H9 (cell line): Measurements from ENCODE around the gene TSC22D3. TPM values are rescaled to one million over a fixed set of nuclear protein-coding genes. Genes with fewer than 3 reads are reported as not detected.
A peak's percentile ranks its signal among the peaks of the same experiment; 100 is the strongest.

ENCODE experiments used
- DNase-seq: peaks from one replicate; pipeline ENCODE4 v3.0.0-alpha.2; 2017
- H2AFZ ChIP-seq: one replicate; pipeline ENCODE4 v1.6.1; 2013; ENCODE audit warnings: mild to moderate bottlenecking, low read length, control low read depth, moderate library complexity
- H2AK5ac ChIP-seq: 2 replicates; pipeline ENCODE4 v1.6.1; 2013; ENCODE audit warnings: low read length, control low read depth, mixed read lengths; ENCODE audit not compliant: insufficient read length
- H2BK120ac ChIP-seq: one replicate; pipeline ENCODE4 v1.6.1; 2013; ENCODE audit warnings: low read depth, mild to moderate bottlenecking, low read length, control low read depth, inconsistent platforms; ENCODE audit not compliant: poor library complexity, severe bottlenecking
- H2BK12ac ChIP-seq: 2 replicates; pipeline ENCODE4 v1.6.1; 2013; ENCODE audit warnings: low read length, control low read depth, mixed read lengths, low read depth; ENCODE audit not compliant: insufficient read length
- H2BK15ac ChIP-seq: 2 replicates; pipeline ENCODE4 v1.6.1; 2013; ENCODE audit warnings: low read depth, low read length, control low read depth
- H2BK20ac ChIP-seq: one replicate; pipeline ENCODE4 v1.6.1; 2013; ENCODE audit warnings: low read depth, mild to moderate bottlenecking, low read length, control low read depth, inconsistent platforms; ENCODE audit not compliant: poor library complexity, severe bottlenecking
- H2BK5ac ChIP-seq: 2 replicates; pipeline ENCODE4 v1.6.1; 2013; ENCODE audit warnings: low read length, control low read depth, mixed read lengths; ENCODE audit not compliant: insufficient read length
- H3K14ac ChIP-seq: 2 replicates; pipeline ENCODE4 v1.6.1; 2013; ENCODE audit warnings: low read length, control low read depth; ENCODE audit not compliant: insufficient read depth
- H3K18ac ChIP-seq: 2 replicates; pipeline ENCODE4 v1.6.1; 2013; ENCODE audit warnings: low read depth, mild to moderate bottlenecking, mixed read lengths, low read length, control low read depth; ENCODE audit not compliant: insufficient read length
- H3K23ac ChIP-seq: 2 replicates; pipeline ENCODE4 v1.6.1; 2013; ENCODE audit warnings: low read length, control low read depth, mixed read lengths, low read depth; ENCODE audit not compliant: insufficient read length
- H3K23me2 ChIP-seq: 2 replicates; pipeline ENCODE4 v1.6.1; 2013; ENCODE audit warnings: low read depth, mild to moderate bottlenecking, mixed read lengths, low read length, control low read depth; ENCODE audit not compliant: insufficient read length, poor library complexity, severe bottlenecking
- H3K27ac ChIP-seq: 2 replicates; pipeline ENCODE4 v1.5.1; 2013; ENCODE audit warnings: low read length, control low read depth, mixed read lengths, low read depth; ENCODE audit not compliant: insufficient read length
- H3K27me3 ChIP-seq: 2 replicates; pipeline ENCODE4 v1.6.1; 2013; ENCODE audit warnings: low read length, control low read depth, inconsistent platforms; ENCODE audit not compliant: insufficient read depth
- H3K4ac ChIP-seq: 2 replicates; pipeline ENCODE4 v1.6.1; 2013; ENCODE audit warnings: low read depth, mild to moderate bottlenecking, control low read depth, inconsistent platforms, low read length, moderate library complexity
- H3K4me1 ChIP-seq: 2 replicates; pipeline ENCODE4 v1.6.1; 2013; ENCODE audit warnings: low read length, control low read depth, inconsistent platforms; ENCODE audit not compliant: insufficient read depth
- H3K4me2 ChIP-seq: 2 replicates; pipeline ENCODE4 v1.6.1; 2013; ENCODE audit warnings: low read length, control low read depth, mixed read lengths; ENCODE audit not compliant: insufficient read length, insufficient read depth
- H3K56ac ChIP-seq: 2 replicates; pipeline ENCODE4 v1.6.1; 2013; ENCODE audit warnings: low read depth, mild to moderate bottlenecking, mixed read lengths, low read length, control low read depth; ENCODE audit not compliant: insufficient read length
- H3K79me1 ChIP-seq: 2 replicates; pipeline ENCODE4 v1.6.1; 2013; ENCODE audit warnings: low read depth, mild to moderate bottlenecking, moderate library complexity, low read length, control low read depth, inconsistent platforms; ENCODE audit not compliant: insufficient read depth, poor library complexity, severe bottlenecking
- H3K79me2 ChIP-seq: 2 replicates; pipeline ENCODE4 v1.6.1; 2013; ENCODE audit warnings: low read length, control low read depth, inconsistent platforms; ENCODE audit not compliant: insufficient read depth
- H3K9ac ChIP-seq: 2 replicates; pipeline ENCODE4 v1.6.1; 2013; ENCODE audit warnings: low read length, control low read depth, mixed read lengths; ENCODE audit not compliant: insufficient read length; ENCODE audit errors: extremely low read depth
- H3K9me3 ChIP-seq: one replicate; pipeline ENCODE4 v1.6.1; 2013; ENCODE audit warnings: low read depth, low read length, inconsistent platforms; ENCODE audit not compliant: control insufficient read depth
- H3T11ph ChIP-seq: one replicate; pipeline ENCODE4 v1.6.1; 2013; ENCODE audit warnings: mild to moderate bottlenecking, low read length, control low read depth, inconsistent platforms
- H4K20me1 ChIP-seq: one replicate; pipeline ENCODE4 v1.6.1; 2013; ENCODE audit not compliant: control insufficient read depth, insufficient read length, insufficient read depth
- H4K5ac ChIP-seq: 2 replicates; pipeline ENCODE4 v1.6.1; 2013; ENCODE audit warnings: low read depth, mild to moderate bottlenecking, mixed read lengths, low read length, control low read depth; ENCODE audit not compliant: insufficient read length
- H4K8ac ChIP-seq: replicated peaks from 2 replicates; pipeline ENCODE4 v1.6.1; 2013; ENCODE audit warnings: low read length, control low read depth, mixed read lengths, low read depth; ENCODE audit not compliant: insufficient read length
- H4K91ac ChIP-seq: 2 replicates; pipeline ENCODE4 v1.6.1; 2013; ENCODE audit warnings: low read depth, mild to moderate bottlenecking, moderate library complexity, mixed read lengths, low read length, control low read depth; ENCODE audit not compliant: insufficient read length
- H3K27ac Mint-ChIP-seq, 3 experiments: 2 replicates in 2 of 3; 3 replicates in 1 of 3; pipeline ENCODE4 v1.8.0; 2020 to 2021; ENCODE audit warnings: mixed read lengths in 3 of 3, mild to moderate bottlenecking in 1 of 3, moderate library complexity in 1 of 3
- H3K27me3 Mint-ChIP-seq: 2 replicates; pipeline ENCODE4 v1.8.0; 2021; ENCODE audit warnings: low read depth, mild to moderate bottlenecking, moderate library complexity, mixed read lengths
- H3K36me3 Mint-ChIP-seq, 3 experiments: 2 replicates in 2 of 3; 3 replicates in 1 of 3; pipeline ENCODE4 v1.8.0; 2020 to 2021; ENCODE audit warnings: low read depth in 3 of 3, mixed read lengths in 3 of 3; ENCODE audit not compliant: insufficient read depth in 1 of 3
- H3K4me1 Mint-ChIP-seq, 2 experiments: 2 replicates each; pipeline ENCODE4 v1.8.0; 2020; ENCODE audit warnings: mixed read lengths in 2 of 2
- H3K4me3 Mint-ChIP-seq, 2 experiments: 2 replicates in 1 of 2; 3 replicates in 1 of 2; pipeline ENCODE4 v1.8.0; 2020 to 2021; ENCODE audit warnings: mild to moderate bottlenecking in 2 of 2, mixed read lengths in 2 of 2, moderate library complexity in 1 of 2
- H3K9me3 Mint-ChIP-seq, 2 experiments: 2 replicates in 1 of 2; 3 replicates in 1 of 2; pipeline ENCODE4 v1.8.0; 2020; ENCODE audit warnings: mild to moderate bottlenecking in 2 of 2, mixed read lengths in 2 of 2, moderate library complexity in 1 of 2
- WGBS: extraction: QIAGEN DNeasy Blood & Tissue Kit; methylation state at CpG from one replicate; pipeline ENCODE4 v1.1.7; 2013; ENCODE audit warnings: missing lambda C conversion rate, low lambda C conversion rate, mixed read lengths; ENCODE audit not compliant: insufficient read length; ENCODE audit errors: extremely low coverage; 5-methylcytosine and 5-hydroxymethylcytosine counted together
- total RNA-seq: library from RNA; stranded (reverse); gene quantifications from 2 replicates; pipeline ENCODE4 v1.2.1, GENCODE V29; 2021
- TF ChIP-seq, protein P1 (sequence below): fragments of 200-600 bp; sonication (generic); conservative IDR thresholded peaks from 3 replicates; pipeline ENCODE4 v1.8.0; 2021; ENCODE audit warnings: antibody characterized with exemption, mild to moderate bottlenecking

TSC22D3 gene
- total RNA-seq, 1 experiment from 2014 or later = 10.5 TPM

DNA sequence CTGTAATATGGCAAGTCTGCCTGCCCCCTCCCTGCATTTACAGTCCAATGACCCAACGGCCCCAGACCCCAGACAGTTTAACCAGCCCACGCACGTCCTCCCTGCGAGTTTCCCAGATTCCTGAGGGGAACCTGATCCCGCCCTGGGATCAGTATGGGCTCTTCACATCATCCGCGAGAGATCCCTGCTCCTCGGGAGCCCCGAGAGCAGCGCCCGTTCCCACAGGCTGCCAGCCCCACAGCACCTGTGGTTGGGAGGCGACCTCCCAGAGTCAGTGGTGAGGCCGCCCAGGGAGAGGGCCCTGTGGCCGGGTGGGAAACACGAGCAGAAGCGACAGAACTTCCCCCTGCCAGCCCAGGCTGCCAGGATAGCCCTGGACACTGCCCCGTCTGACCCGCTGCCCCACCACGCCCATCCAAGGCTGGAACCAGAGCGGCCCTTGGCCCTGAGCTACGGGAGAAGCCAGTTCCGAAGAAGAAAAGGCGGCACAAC lies 32.8 kb downstream of the TSC22D3 start:
- Histone ChIP-seq H3K79me1 (no peaks in the 10 kb centered on the region), H3K27ac (no peak overlapping the region), H2BK12ac (no peak overlapping the region), H2BK20ac (no peak overlapping the region), H2AFZ (no peak overlapping the region), H3K14ac (no peak overlapping the region), H3K23ac (no peak overlapping the region), H3K23me2 (no peaks in the 10 kb centered on the region), H3K4me2 (peak overlapping the region; percentile 52), H3K9ac (no peak overlapping the region), H3K18ac (no peak overlapping the region), H2AK5ac (no peak overlapping the region), H4K8ac (no peak overlapping the region), H2BK5ac (no peak overlapping the region), H3K56ac (no peak overlapping the region), H3K79me2 (no peaks in the 10 kb centered on the region), H3T11ph (no peak overlapping the region), H3K9me3 (no peaks in the 10 kb centered on the region), H2BK120ac (no peak overlapping the region), H3K27me3 (no peaks in the 10 kb centered on the region; the same call in 1 of the 2 replicates), H4K20me1 (no peaks in the 10 kb centered on the region), H4K5ac (no peak overlapping the region), H2BK15ac (no peak overlapping the region), H4K91ac (no peak overlapping the region), H3K4me1 (no peaks in the 10 kb centered on the region; the same call in 1 of the 2 replicates), H3K4ac (no peak overlapping the region)
- Mint-ChIP-seq H3K27me3 (peaks cover 11% of the 10 kb centered on the region), H3K4me1 (peaks cover 8 to 26% of the 10 kb centered on the region in 2 experiments), H3K36me3 (peaks cover 0 to 2% (median 0%) of the 10 kb centered on the region in 3 experiments; a peak in 2 of 7 replicates), H3K4me3 (peak overlapping the region; percentile 88 to 93), H3K27ac (peak overlapping the region in 2 of 3 experiments; percentile 41 to 99; a peak in 4 of 7 replicates), H3K9me3 (peaks cover 0 to 45% of the 10 kb centered on the region in 2 experiments; a peak in 2 of 5 replicates)
- WGBS = no CpG with 5 or more reads among the region's 23 CpGs
- TF ChIP-seq, protein P1, sequence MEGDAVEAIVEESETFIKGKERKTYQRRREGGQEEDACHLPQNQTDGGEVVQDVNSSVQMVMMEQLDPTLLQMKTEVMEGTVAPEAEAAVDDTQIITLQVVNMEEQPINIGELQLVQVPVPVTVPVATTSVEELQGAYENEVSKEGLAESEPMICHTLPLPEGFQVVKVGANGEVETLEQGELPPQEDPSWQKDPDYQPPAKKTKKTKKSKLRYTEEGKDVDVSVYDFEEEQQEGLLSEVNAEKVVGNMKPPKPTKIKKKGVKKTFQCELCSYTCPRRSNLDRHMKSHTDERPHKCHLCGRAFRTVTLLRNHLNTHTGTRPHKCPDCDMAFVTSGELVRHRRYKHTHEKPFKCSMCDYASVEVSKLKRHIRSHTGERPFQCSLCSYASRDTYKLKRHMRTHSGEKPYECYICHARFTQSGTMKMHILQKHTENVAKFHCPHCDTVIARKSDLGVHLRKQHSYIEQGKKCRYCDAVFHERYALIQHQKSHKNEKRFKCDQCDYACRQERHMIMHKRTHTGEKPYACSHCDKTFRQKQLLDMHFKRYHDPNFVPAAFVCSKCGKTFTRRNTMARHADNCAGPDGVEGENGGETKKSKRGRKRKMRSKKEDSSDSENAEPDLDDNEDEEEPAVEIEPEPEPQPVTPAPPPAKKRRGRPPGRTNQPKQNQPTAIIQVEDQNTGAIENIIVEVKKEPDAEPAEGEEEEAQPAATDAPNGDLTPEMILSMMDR = no peak
- no peak for DNase-seq
